Measurements from ENCODE around the gene SON.

Gene SON

DNA sequence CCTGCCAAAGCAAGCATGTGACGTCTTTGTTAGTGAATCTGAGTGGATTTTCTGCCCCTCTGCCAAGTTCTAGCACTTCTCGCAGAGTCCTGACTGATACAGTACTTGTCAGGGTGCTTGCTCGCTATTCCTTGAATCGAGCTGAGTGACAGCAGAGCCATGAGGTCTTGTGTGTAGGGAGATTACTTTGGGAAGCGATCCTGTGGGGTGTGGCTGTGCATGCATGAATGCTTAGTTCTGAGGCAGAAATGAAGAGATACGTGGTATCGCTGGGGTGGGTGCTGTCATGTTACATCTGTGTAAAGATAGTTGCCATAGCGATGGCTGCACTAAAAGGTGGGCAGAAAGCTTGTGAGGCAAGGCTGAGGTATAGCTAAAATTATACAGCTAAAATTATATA is 32.0 kb upstream of the SON start:
- DNase-seq (ENCODE audit: low read depth), result no peak
- TF ChIP-seq, protein P1, sequence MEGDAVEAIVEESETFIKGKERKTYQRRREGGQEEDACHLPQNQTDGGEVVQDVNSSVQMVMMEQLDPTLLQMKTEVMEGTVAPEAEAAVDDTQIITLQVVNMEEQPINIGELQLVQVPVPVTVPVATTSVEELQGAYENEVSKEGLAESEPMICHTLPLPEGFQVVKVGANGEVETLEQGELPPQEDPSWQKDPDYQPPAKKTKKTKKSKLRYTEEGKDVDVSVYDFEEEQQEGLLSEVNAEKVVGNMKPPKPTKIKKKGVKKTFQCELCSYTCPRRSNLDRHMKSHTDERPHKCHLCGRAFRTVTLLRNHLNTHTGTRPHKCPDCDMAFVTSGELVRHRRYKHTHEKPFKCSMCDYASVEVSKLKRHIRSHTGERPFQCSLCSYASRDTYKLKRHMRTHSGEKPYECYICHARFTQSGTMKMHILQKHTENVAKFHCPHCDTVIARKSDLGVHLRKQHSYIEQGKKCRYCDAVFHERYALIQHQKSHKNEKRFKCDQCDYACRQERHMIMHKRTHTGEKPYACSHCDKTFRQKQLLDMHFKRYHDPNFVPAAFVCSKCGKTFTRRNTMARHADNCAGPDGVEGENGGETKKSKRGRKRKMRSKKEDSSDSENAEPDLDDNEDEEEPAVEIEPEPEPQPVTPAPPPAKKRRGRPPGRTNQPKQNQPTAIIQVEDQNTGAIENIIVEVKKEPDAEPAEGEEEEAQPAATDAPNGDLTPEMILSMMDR (IDR thresholded peaks at IDR 0.05; ENCODE audit: control insufficient read depth, extremely low read depth, insufficient read depth), result no peak
- no peak overlapping the region for H3K4me3 ChIP-seq (ENCODE audit: low read depth, low read length)

DNA sequence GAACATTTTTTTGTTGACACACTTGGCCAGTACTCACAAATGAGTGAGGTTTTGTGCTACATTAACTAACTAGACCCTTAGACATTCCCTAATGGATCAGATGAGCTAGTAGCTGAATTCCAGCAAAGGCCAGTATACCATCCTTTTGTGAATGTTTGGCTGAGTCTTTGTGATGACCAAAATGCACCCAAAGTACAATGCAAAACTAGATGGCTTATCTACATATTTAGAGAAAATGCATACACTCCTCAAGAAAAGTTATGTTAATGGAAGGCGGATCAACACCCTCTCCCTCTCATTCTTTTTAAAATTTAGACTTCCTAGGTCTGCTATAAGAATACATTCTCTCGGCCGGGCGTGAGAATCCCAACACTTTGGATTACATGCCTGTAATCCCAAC is 31.2 kb upstream of the SON start:
- no peak overlapping the region for H3K4me3 ChIP-seq (ENCODE audit: low read depth, low read length)
- TF ChIP-seq, protein P1 (IDR thresholded peaks at IDR 0.05; ENCODE audit: control insufficient read depth, extremely low read depth, insufficient read depth), result no peak
- DNase-seq (ENCODE audit: low read depth), result no peak

DNA sequence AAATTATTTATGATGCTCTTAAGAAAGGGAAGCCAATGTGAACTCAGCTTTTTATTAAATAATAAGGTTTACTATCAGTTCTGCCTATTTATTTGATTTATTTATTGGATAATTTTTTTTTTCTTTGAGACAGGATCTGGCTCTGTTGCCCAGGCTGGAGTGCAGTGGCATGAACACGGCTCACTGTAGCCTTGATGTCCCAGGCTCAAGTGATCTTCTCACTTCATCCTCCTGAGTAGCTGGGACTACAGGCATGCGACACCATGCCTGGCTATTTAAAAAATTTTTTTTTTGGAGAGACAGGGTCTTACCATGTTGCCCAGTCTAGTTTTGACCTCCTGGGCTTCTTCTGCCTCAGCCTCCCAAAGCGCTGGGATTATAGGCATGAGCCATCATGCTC is 30.4 kb upstream of the SON start:
- TF ChIP-seq, protein P1 (IDR thresholded peaks at IDR 0.05; ENCODE audit: control insufficient read depth, extremely low read depth, insufficient read depth), result no peak
- no peak for DNase-seq (ENCODE audit: low read depth)
- no peak overlapping the region for H3K4me3 ChIP-seq (ENCODE audit: low read depth, low read length)

DNA sequence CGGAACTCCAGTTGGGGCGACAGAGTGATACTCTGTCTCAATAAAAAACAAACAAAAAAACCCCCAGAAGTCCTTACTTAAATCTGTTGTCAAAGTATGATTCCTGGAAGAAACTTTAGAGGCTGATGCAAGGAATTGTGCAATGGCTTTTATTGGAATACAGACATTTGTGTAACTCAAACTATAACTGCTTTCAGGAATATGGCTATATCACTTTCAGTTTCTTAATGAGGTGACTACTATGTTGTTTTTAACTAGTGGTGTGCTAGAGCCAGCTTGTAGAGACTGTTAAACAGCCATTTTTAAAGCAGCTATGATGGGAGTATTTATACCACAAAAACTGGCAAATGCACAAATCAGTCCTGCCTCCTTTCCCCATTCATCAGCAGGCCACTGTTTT is 28.6 kb upstream of the SON start:
- TF ChIP-seq, protein P1 (IDR thresholded peaks at IDR 0.05; ENCODE audit: control insufficient read depth, extremely low read depth, insufficient read depth), result no peak
- no peak for DNase-seq (ENCODE audit: low read depth)

DNA sequence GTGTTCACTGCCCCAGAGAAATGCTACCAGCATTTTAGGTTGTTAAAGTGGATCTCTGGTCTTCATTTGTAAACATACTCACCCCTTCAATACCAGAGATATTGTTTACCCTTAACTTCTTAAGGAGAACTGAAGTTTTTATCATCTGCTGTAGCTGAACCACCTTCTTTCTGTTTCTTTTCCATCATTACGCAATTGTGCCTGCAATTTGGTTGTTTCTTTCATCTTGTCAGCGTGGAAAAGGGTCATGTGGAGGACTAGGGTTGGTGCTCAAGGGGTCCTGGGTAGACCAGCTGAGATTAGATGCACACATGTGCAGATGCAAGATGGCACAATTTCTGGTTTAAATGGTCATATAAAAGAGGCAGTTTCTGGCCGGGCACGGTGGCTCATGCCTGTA is 23.9 kb upstream of the SON start:
- no peak overlapping the region for H3K4me3 ChIP-seq (ENCODE audit: low read depth, low read length)
- TF ChIP-seq, protein P1 (IDR thresholded peaks at IDR 0.05; ENCODE audit: control insufficient read depth, extremely low read depth, insufficient read depth), result no peak
- no peak for DNase-seq (ENCODE audit: low read depth)

More for the DNA sequence above, 28.6 kb upstream of the SON start:
- H3K4me3 ChIP-seq (ENCODE audit: low read depth, low read length), result no peak overlapping the region

DNA sequence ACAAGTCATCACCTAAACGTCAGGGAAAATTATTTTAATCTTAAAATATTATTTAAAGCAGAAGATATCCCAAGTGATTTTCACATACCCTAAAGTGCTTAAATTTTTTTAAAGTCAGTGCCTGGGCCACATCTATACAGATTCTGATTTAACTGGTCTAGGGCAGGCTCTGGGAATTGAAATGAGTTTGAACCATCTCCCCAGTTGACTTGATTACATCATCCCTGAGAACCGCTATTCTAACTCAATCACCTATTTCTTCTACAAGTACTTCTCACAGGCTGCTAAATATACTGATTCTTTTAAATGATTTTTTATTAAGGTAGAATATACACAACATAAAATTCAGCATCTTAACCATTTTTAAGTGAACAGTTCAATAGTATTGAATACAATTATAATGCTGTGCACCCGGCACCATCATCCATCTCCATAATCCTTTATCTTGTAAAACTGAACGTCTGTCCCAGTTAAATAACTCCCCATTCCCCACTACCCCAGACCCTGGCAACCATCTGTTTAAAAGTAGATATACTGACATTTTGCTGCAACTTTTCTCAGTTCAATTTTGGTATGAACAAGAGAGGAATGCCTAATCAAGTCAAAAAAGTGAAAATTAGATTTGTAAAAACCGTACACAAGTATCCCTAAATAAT is 20.4 kb upstream of the SON start:
- DNase-seq (ENCODE audit: low read depth), result no peak
- TF ChIP-seq, protein P1 (IDR thresholded peaks at IDR 0.05; ENCODE audit: control insufficient read depth, extremely low read depth, insufficient read depth), result no peak
- H3K4me3 ChIP-seq (ENCODE audit: low read depth, low read length), result no peak overlapping the region

DNA sequence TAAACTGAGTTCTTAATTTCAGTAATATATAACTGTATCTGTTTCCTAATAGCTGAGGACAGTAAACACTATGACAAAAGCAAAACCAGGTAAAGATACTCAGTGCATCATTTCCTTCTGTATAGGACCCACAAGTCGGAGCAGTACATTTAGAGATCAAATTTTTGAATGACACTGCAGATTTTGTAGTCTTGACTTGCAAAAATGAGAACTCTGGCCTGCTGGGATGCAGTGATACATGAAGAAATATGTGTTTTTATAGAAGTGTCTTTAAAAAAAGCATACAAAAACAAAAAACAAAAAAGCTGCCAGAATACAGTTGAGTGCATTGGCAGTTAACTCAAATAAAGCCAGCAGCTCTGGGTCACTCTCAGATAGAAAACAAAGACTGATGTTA is 19.9 kb upstream of the SON start:
- no peak overlapping the region for H3K4me3 ChIP-seq (ENCODE audit: low read depth, low read length)
- TF ChIP-seq, protein P1 (IDR thresholded peaks at IDR 0.05; ENCODE audit: control insufficient read depth, extremely low read depth, insufficient read depth), result no peak
- no peak for DNase-seq (ENCODE audit: low read depth)
